Measurements from ENCODE around the gene CHRNA9.

DNA sequence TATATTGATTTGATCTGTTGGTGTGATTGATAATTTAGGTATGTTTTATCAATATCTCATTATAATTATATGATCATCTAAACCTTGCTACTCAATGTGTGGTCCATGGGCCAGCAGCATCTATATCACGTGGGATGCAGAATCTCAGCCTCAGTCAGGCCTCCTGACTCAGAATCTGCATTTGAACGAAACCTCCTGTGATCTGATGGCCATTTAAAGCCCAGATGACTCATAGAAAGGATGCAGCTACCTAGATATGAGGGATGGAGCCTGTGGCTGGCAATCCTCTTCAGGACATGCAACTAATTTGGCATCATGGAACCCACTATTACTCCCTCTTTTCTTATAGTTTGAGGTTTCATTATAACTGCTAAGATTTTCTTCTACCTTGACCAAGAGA, 11.3 kb upstream of the CHRNA9 start:
- TF ChIP-seq POLR2A (IDR thresholded peaks at IDR 0.05): no peak
- TF ChIP-seq, protein P1, sequence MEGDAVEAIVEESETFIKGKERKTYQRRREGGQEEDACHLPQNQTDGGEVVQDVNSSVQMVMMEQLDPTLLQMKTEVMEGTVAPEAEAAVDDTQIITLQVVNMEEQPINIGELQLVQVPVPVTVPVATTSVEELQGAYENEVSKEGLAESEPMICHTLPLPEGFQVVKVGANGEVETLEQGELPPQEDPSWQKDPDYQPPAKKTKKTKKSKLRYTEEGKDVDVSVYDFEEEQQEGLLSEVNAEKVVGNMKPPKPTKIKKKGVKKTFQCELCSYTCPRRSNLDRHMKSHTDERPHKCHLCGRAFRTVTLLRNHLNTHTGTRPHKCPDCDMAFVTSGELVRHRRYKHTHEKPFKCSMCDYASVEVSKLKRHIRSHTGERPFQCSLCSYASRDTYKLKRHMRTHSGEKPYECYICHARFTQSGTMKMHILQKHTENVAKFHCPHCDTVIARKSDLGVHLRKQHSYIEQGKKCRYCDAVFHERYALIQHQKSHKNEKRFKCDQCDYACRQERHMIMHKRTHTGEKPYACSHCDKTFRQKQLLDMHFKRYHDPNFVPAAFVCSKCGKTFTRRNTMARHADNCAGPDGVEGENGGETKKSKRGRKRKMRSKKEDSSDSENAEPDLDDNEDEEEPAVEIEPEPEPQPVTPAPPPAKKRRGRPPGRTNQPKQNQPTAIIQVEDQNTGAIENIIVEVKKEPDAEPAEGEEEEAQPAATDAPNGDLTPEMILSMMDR (IDR thresholded peaks at IDR 0.05): no peak
